Body of pancreas (tissue), 4 donors: Measurements from ENCODE around the gene APPL1.

Source experiments
- POLR2A ChIP-seq, 3 donors: fragments of 450-650 bp; IDR thresholded peaks; one replicate each; pipeline ENCODE4 v1.6.1; 2016; ENCODE audit warnings: antibody characterized with exemption in 3 of 3, mild to moderate bottlenecking in 2 of 3
- TF ChIP-seq, protein P1 (sequence below), 7 experiments: fragments of 450-650 bp in 4 of 7; fragments of 200-600 bp in 3 of 7; sonication (generic) in 3 of 7; IDR thresholded peaks; one replicate each; pipeline ENCODE4 v1.5.1; 2016 to 2019; ENCODE audit warnings: antibody characterized with exemption in 7 of 7

DNA sequence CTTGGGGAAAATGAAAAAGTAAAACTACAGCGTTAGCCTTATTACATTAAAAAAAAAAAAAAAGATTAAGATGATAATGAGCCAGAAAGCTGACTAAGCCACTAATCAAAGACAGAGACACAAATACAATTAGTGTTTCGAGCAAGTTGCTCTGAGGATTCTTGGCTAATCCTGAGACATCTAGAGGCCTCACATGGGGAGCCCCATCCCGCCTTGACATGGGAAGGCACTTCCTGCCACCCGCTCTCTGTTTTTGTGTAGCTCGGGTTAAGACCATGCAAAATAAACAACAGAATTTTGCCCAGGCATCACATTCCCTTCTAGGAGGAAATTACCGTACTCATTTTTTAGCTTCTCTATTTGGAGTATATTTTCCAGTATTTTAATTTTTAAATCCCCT lies 43.0 kb upstream of the APPL1 start:
- TF ChIP-seq, protein P1, sequence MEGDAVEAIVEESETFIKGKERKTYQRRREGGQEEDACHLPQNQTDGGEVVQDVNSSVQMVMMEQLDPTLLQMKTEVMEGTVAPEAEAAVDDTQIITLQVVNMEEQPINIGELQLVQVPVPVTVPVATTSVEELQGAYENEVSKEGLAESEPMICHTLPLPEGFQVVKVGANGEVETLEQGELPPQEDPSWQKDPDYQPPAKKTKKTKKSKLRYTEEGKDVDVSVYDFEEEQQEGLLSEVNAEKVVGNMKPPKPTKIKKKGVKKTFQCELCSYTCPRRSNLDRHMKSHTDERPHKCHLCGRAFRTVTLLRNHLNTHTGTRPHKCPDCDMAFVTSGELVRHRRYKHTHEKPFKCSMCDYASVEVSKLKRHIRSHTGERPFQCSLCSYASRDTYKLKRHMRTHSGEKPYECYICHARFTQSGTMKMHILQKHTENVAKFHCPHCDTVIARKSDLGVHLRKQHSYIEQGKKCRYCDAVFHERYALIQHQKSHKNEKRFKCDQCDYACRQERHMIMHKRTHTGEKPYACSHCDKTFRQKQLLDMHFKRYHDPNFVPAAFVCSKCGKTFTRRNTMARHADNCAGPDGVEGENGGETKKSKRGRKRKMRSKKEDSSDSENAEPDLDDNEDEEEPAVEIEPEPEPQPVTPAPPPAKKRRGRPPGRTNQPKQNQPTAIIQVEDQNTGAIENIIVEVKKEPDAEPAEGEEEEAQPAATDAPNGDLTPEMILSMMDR (IDR thresholded peaks at IDR 0.05), result no peak
- TF ChIP-seq POLR2A (IDR thresholded peaks at IDR 0.05), result no peak
